T-cell (primary cell): ENCODE measurements around the gene ADGRB3. TPM values are rescaled to one million over a fixed set of nuclear protein-coding genes. Genes with fewer than 3 reads are reported as not detected.

Experiments
- ATAC-seq, 4 experiments: fragments of 200-7000 bp in 3 of 4; fragments of 150-1000 bp in 1 of 4; cut with Tn5 transposase; replicated peaks in 1 of 4; 1 replicate in 3 of 4; 2 replicates in 1 of 4; pipeline ENCODE4 v1.10.0; 2021; ENCODE audit warnings: moderate library complexity in 3 of 4, mild to moderate bottlenecking in 2 of 4, moderate number of reproducible peaks in 1 of 4
- CTCF ChIA-PET, 2 donors: fragments of 300-600 bp; sonication (Branson Sonifier 250); formaldehyde crosslinking; loops; one replicate each; lab custom pipeline; 2022; ENCODE audit warnings: antibody characterized with exemption in 2 of 2; lab: Charles Lee
- POLR2A ChIA-PET, 2 donors: fragments of 300-600 bp; sonication (Branson Sonifier 250); formaldehyde crosslinking; loops; one replicate each; lab custom pipeline; 2022; ENCODE audit warnings: antibody characterized with exemption in 2 of 2; lab: Charles Lee
- DNase-seq, 35 experiments: peaks; one replicate each; pipeline versions ENCODE4 v3.0.0 to v3.0.0-alpha.2; 2013 to 2023
- H3K27ac ChIP-seq: one replicate; pipeline ENCODE4 v1.5.1; 2013; ENCODE audit warnings: low read length
- H3K27me3 ChIP-seq, 2 experiments: replicated peaks in 1 of 2; 1 replicate in 1 of 2; 2 replicates in 1 of 2; pipeline versions ENCODE4 v1.6.1 to v1.7.0; 2013; ENCODE audit warnings: low read length in 1 of 2, mixed read lengths in 1 of 2; ENCODE audit not compliant: control insufficient read depth in 2 of 2, insufficient read depth in 2 of 2; ENCODE audit errors: extremely low read depth in 1 of 2
- H3K36me3 ChIP-seq, 2 donors: 1 replicate in 1 of 2; 2 replicates in 1 of 2; pipeline versions ENCODE4 v1.6.1 to v1.7.0; 2013; ENCODE audit warnings: low read length in 1 of 2; ENCODE audit not compliant: control insufficient read depth in 2 of 2, insufficient read depth in 1 of 2; ENCODE audit errors: extremely low read depth in 1 of 2
- H3K4me1 ChIP-seq, 2 experiments: 1 replicate in 1 of 2; 2 replicates in 1 of 2; pipeline versions ENCODE4 v1.6.1 to v1.7.0; 2013; ENCODE audit warnings: low read length in 2 of 2, mixed read lengths in 1 of 2; ENCODE audit not compliant: insufficient read depth in 2 of 2, control insufficient read depth in 1 of 2; ENCODE audit errors: extremely low read depth in 1 of 2
- H3K4me3 ChIP-seq, 2 donors: 1 replicate in 1 of 2; 2 replicates in 1 of 2; pipeline versions ENCODE4 v1.5.1 to v1.7.0; 2013; ENCODE audit warnings: mild to moderate bottlenecking in 2 of 2, low read length in 1 of 2, moderate library complexity in 1 of 2; ENCODE audit not compliant: control insufficient read depth in 1 of 2; ENCODE audit errors: extremely low read depth in 1 of 2
- H3K9me3 ChIP-seq: 2 replicates; pipeline ENCODE4 v1.7.0; 2013
- H3K27ac Mint-ChIP-seq, 2 donors: one replicate each; pipeline ENCODE4 v1.8.0; 2020 to 2021; ENCODE audit warnings: mild to moderate bottlenecking in 2 of 2, mixed read lengths in 2 of 2
- H3K27me3 Mint-ChIP-seq, 2 donors: one replicate each; pipeline ENCODE4 v1.8.0; 2021 to 2022; ENCODE audit warnings: mixed read lengths in 2 of 2
- H3K36me3 Mint-ChIP-seq: one replicate; pipeline ENCODE4 v1.8.0; 2021; ENCODE audit warnings: mixed read lengths
- H3K4me1 Mint-ChIP-seq, 3 donors: one replicate each; pipeline ENCODE4 v1.8.0; 2020 to 2022; ENCODE audit warnings: mixed read lengths in 3 of 3, mild to moderate bottlenecking in 1 of 3
- H3K4me3 Mint-ChIP-seq, 3 donors: one replicate each; pipeline ENCODE4 v1.8.0; 2020 to 2022; ENCODE audit warnings: mild to moderate bottlenecking in 3 of 3, mixed read lengths in 3 of 3, moderate library complexity in 3 of 3
- H3K9me3 Mint-ChIP-seq, 3 donors: one replicate each; pipeline ENCODE4 v1.8.0; 2020 to 2022; ENCODE audit warnings: mixed read lengths in 3 of 3
- WGBS: methylation state at CpG from one replicate; pipeline ENCODE4 v1.1.5; 2013; ENCODE audit warnings: missing lambda C conversion rate; ENCODE audit not compliant: insufficient coverage; 5-methylcytosine and 5-hydroxymethylcytosine counted together
- total RNA-seq, 35 experiments: library from RNA in 6 of 35; stranded (reverse) in 6 of 35; fragments of 120-200 nt in 1 of 35; gene quantifications; one replicate each; pipeline versions ENCODE4 v1.2.1 to v1.2.4 and lab custom pipeline; 2013 to 2026

Gene ADGRB3
- total RNA-seq, 5 donors from 2014 or later (not counting 1 experiment from before 2014, with no cell fraction given): not detected

GRCh38 chr6:68726337-68726736 is 91.3 kb downstream of the ADGRB3 start:
- Histone ChIP-seq H3K27me3 (no peaks in the 10 kb centered on the region), H3K27ac (no peak overlapping the region), H3K4me1 (no peaks in the 10 kb centered on the region), H3K36me3 (no peaks in the 10 kb centered on the region), H3K9me3 (no peaks in the 10 kb centered on the region), H3K4me3 (no peak overlapping the region)
- H3K9me3 Mint-ChIP-seq: no peaks in the 10 kb centered on the region
- H3K4me1 Mint-ChIP-seq: no peaks in the 10 kb centered on the region
- no peak for DNase-seq
- ChIA-PET POLR2A (no interaction called here), CTCF (interaction anchor here in 1 of 2 donors (1.1 kb wide), 1 partner anchor 9 kb away, joined by 3 read pairs; no protein-coding TSS in a partner anchor)
- no peak overlapping the region for H3K27ac Mint-ChIP-seq
- ATAC-seq: no peak
- H3K27me3 Mint-ChIP-seq: no peaks in the 10 kb centered on the region
- no peaks in the 10 kb centered on the region for H3K36me3 Mint-ChIP-seq
- no peak overlapping the region for H3K4me3 Mint-ChIP-seq

GRCh38 chr6:68726992-68727391 is 91.9 kb downstream of the ADGRB3 start:
- WGBS: no CpG with 5 or more reads among the region's 1 CpG
- Mint-ChIP-seq H3K4me1 (no peaks in the 10 kb centered on the region), H3K4me3 (no peak overlapping the region), H3K27me3 (no peaks in the 10 kb centered on the region), H3K9me3 (no peaks in the 10 kb centered on the region), H3K36me3 (no peaks in the 10 kb centered on the region), H3K27ac (no peak overlapping the region)
- Histone ChIP-seq H3K9me3 (no peaks in the 10 kb centered on the region), H3K27me3 (no peaks in the 10 kb centered on the region), H3K4me1 (no peaks in the 10 kb centered on the region), H3K36me3 (no peaks in the 10 kb centered on the region), H3K27ac (no peak overlapping the region), H3K4me3 (no peak overlapping the region)
- CTCF ChIA-PET: no interaction called here
- POLR2A ChIA-PET: no interaction called here
- DNase-seq (no peak), ATAC-seq (no peak)

- Mint-ChIP-seq H3K9me3 (no peaks in the 10 kb centered on the region), H3K27ac (no peak overlapping the region), H3K4me1 (no peaks in the 10 kb centered on the region), H3K4me3 (no peak overlapping the region), H3K27me3 (no peaks in the 10 kb centered on the region), H3K36me3 (no peaks in the 10 kb centered on the region)
- DNase-seq (no peak), ATAC-seq (no peak)
- Histone ChIP-seq H3K27ac (no peak overlapping the region), H3K9me3 (no peaks in the 10 kb centered on the region), H3K36me3 (no peaks in the 10 kb centered on the region), H3K27me3 (no peaks in the 10 kb centered on the region), H3K4me3 (no peak overlapping the region), H3K4me1 (no peaks in the 10 kb centered on the region)
- no CpG with 5 or more reads among the region's 1 CpG for WGBS
- CTCF ChIA-PET: no interaction called here
- POLR2A ChIA-PET: no interaction called here
Observed at GRCh38 chr6:68727699-68728098, 92.6 kb downstream of the ADGRB3 start.

GRCh38 chr6:68728159-68728979 is 93.3 kb downstream of the ADGRB3 start:
- no peaks in the 10 kb centered on the region for H3K36me3 Mint-ChIP-seq
- no peaks in the 10 kb centered on the region for H3K36me3 ChIP-seq
- WGBS: 0% methylated on average over 1 of the region's 5 CpGs
- DNase-seq: no peak
- no peaks in the 10 kb centered on the region for H3K4me1 ChIP-seq
- H3K4me1 Mint-ChIP-seq: no peaks in the 10 kb centered on the region
- CTCF ChIA-PET: no interaction called here
- no peak overlapping the region for H3K4me3 Mint-ChIP-seq
- POLR2A ChIA-PET: no interaction called here
- H3K27ac Mint-ChIP-seq: no peak overlapping the region
- H3K27me3 Mint-ChIP-seq: no peaks in the 10 kb centered on the region
- H3K27me3 ChIP-seq: no peaks in the 10 kb centered on the region
- ATAC-seq: no peak
- H3K27ac ChIP-seq: no peak overlapping the region
- no peaks in the 10 kb centered on the region for H3K9me3 ChIP-seq
- H3K4me3 ChIP-seq: no peak overlapping the region
- no peaks in the 10 kb centered on the region for H3K9me3 Mint-ChIP-seq

GRCh38 chr6:68729377-68729903 is 94.4 kb downstream of the ADGRB3 start:
- ATAC-seq (no peak), DNase-seq (no peak)
- H3K36me3 Mint-ChIP-seq: no peaks in the 10 kb centered on the region
- no peaks in the 10 kb centered on the region for H3K4me1 Mint-ChIP-seq
- ChIA-PET POLR2A (no interaction called here), CTCF (no interaction called here)
- H3K27ac ChIP-seq: no peak overlapping the region
- no peak overlapping the region for H3K4me3 Mint-ChIP-seq
- no CpG with 5 or more reads among the region's 5 CpGs for WGBS
- no peak overlapping the region for H3K4me3 ChIP-seq
- H3K27me3 Mint-ChIP-seq: no peaks in the 10 kb centered on the region
- no peak overlapping the region for H3K27ac Mint-ChIP-seq
- H3K4me1 ChIP-seq: no peaks in the 10 kb centered on the region
- H3K27me3 ChIP-seq: no peaks in the 10 kb centered on the region
- H3K9me3 ChIP-seq: no peaks in the 10 kb centered on the region
- H3K9me3 Mint-ChIP-seq: no peaks in the 10 kb centered on the region
- H3K36me3 ChIP-seq: no peaks in the 10 kb centered on the region

- Mint-ChIP-seq H3K27ac (no peak overlapping the region), H3K4me3 (no peak overlapping the region), H3K4me1 (no peaks in the 10 kb centered on the region), H3K36me3 (no peaks in the 10 kb centered on the region), H3K9me3 (no peaks in the 10 kb centered on the region), H3K27me3 (no peaks in the 10 kb centered on the region)
- ATAC-seq (no peak), DNase-seq (no peak)
- no peak overlapping the region for H3K4me3 ChIP-seq
- no peaks in the 10 kb centered on the region for H3K9me3 ChIP-seq
- H3K27me3 ChIP-seq: no peaks in the 10 kb centered on the region
- no peak overlapping the region for H3K27ac ChIP-seq
- POLR2A ChIA-PET: no interaction called here
- no peaks in the 10 kb centered on the region for H3K4me1 ChIP-seq
- H3K36me3 ChIP-seq: no peaks in the 10 kb centered on the region
- CTCF ChIA-PET: no interaction called here
- WGBS: no CpG with 5 or more reads among the region's 5 CpGs
Observed at GRCh38 chr6:68730291-68731054, 95.4 kb downstream of the ADGRB3 start.
